Esophagus squamous epithelium (tissue), 4 donors: ENCODE data around the gene ITFG1.

Experiments
- CTCF ChIP-seq, 6 experiments: fragments of 450-650 bp in 4 of 6; fragments of 200-600 bp in 2 of 6; sonication (generic) in 2 of 6; IDR thresholded peaks; one replicate each; pipeline ENCODE4 v1.5.1; 2016 to 2019; ENCODE audit warnings: antibody characterized with exemption in 6 of 6, mild to moderate bottlenecking in 4 of 6, moderate library complexity in 4 of 6
- POLR2A ChIP-seq, 4 donors: fragments of 450-650 bp; IDR thresholded peaks; one replicate each; pipeline ENCODE4 v1.6.1; 2017; ENCODE audit warnings: antibody characterized with exemption in 4 of 4, mild to moderate bottlenecking in 4 of 4, moderate library complexity in 3 of 4

- TF ChIP-seq CTCF (IDR thresholded peaks at IDR 0.05) (no peak), POLR2A (IDR thresholded peaks at IDR 0.05) (no peak)
These were observed 304.1 kb downstream of the ITFG1 start for GRCh38 chr16:47156680-47157215.
